GM19468 (cell line): ENCODE data around the gene EVA1B.

ENCODE experiments used
- ATAC-seq: cut with Tn5 transposase; IDR thresholded peaks from one replicate; pipeline ENCODE4 v1.9.1; 2021; ENCODE audit warnings: mild to moderate bottlenecking, moderate library complexity, moderate number of reproducible peaks; ENCODE audit not compliant: unreplicated experiment; ENCODE audit errors: extremely low read depth

Gene EVA1B

GRCh38 chr1:36349241-36349671 is 25.8 kb upstream of the EVA1B start:
- ATAC-seq = no peak

- no peak for ATAC-seq
Measured at GRCh38 chr1:36346741-36347370, 23.4 kb upstream of the EVA1B start.

- ATAC-seq = no peak
Measured at GRCh38 chr1:36345353-36345752, 21.9 kb upstream of the EVA1B start.

- no peak for ATAC-seq
Measured at GRCh38 chr1:36344395-36344680, 20.9 kb upstream of the EVA1B start.

GRCh38 chr1:36343651-36344394 is 20.4 kb upstream of the EVA1B start:
- ATAC-seq = no peak

- no peak for ATAC-seq
Measured at GRCh38 chr1:36342426-36343185, 19.2 kb upstream of the EVA1B start.

- ATAC-seq = no peak
Measured at GRCh38 chr1:36341626-36342320, 18.3 kb upstream of the EVA1B start.

- ATAC-seq = no peak
Measured at GRCh38 chr1:36339615-36340014, 16.2 kb upstream of the EVA1B start.

GRCh38 chr1:36339215-36339614 is 15.8 kb upstream of the EVA1B start:
- no peak for ATAC-seq

GRCh38 chr1:36337830-36338229 is 14.4 kb upstream of the EVA1B start:
- no peak for ATAC-seq

GRCh38 chr1:36330940-36331339 is 7.5 kb upstream of the EVA1B start:
- no peak for ATAC-seq

GRCh38 chr1:36329817-36330216 is 6.4 kb upstream of the EVA1B start:
- ATAC-seq = no peak

- ATAC-seq = no peak
Measured at GRCh38 chr1:36328713-36329112, 5.3 kb upstream of the EVA1B start.

- ATAC-seq = no peak
Measured at GRCh38 chr1:36328088-36328480, 4.6 kb upstream of the EVA1B start.

- ATAC-seq = no peak
Measured at GRCh38 chr1:36327421-36328087, 4.1 kb upstream of the EVA1B start.

GRCh38 chr1:36326499-36326898 is 3.1 kb upstream of the EVA1B start:
- ATAC-seq = no peak

- no peak for ATAC-seq
Measured at GRCh38 chr1:36324353-36324703, 883 bp upstream of the EVA1B start.

- ATAC-seq = no peak
Measured at GRCh38 chr1:36322786-36323635, 434 bp downstream of the EVA1B start.

- ATAC-seq = no peak
Measured at GRCh38 chr1:36322041-36322785, 1.2 kb downstream of the EVA1B start.
